MCF 10A (cell line): ENCODE data around the gene ADPRS. TPM values are rescaled to one million over a fixed set of nuclear protein-coding genes. Genes with fewer than 3 reads are reported as not detected.

Experiments
- BruUV-seq: library from RNA; stranded (reverse); fragments of 400-500 nt; replicated peaks from 2 replicates; lab custom pipeline; 2021; lab: Mats Ljungman, UMichigan
- CTCF ChIA-PET: fragments of 300-600 bp; sonication (Branson Sonifier 250); formaldehyde crosslinking; extraction: SDS; loops from one replicate; lab custom pipeline; 2021; ENCODE audit warnings: antibody characterized with exemption, inconsistent platforms; lab: Yijun Ruan, JAX
- POLR2A ChIA-PET: fragments of 300-600, 350-650 bp; sonication (Branson Sonifier 250); formaldehyde crosslinking; extraction: SDS; loops from one replicate; lab custom pipeline; 2020; ENCODE audit warnings: antibody characterized with exemption, inconsistent platforms; lab: Yijun Ruan, JAX
- DNase-seq: peaks from one replicate; pipeline ENCODE4 v3.0.0-alpha.2; 2018; ENCODE audit not compliant: unreplicated experiment
- H3K27ac Mint-ChIP-seq: one replicate; pipeline ENCODE4 v1.8.0; 2022; ENCODE audit warnings: mild to moderate bottlenecking, low read depth, mixed read lengths; ENCODE audit not compliant: unreplicated experiment
- H3K27me3 Mint-ChIP-seq: one replicate; pipeline ENCODE4 v1.8.0; 2022; ENCODE audit warnings: mixed read lengths; ENCODE audit not compliant: insufficient read depth, unreplicated experiment
- H3K36me3 Mint-ChIP-seq: one replicate; pipeline ENCODE4 v1.8.0; 2022; ENCODE audit warnings: mild to moderate bottlenecking, moderate library complexity, mixed read lengths; ENCODE audit not compliant: insufficient read depth, unreplicated experiment
- H3K4me1 Mint-ChIP-seq: one replicate; pipeline ENCODE4 v1.8.0; 2022; ENCODE audit warnings: mixed read lengths; ENCODE audit not compliant: insufficient read depth, unreplicated experiment
- H3K4me3 Mint-ChIP-seq: one replicate; pipeline ENCODE4 v1.8.0; 2022; ENCODE audit warnings: mild to moderate bottlenecking, moderate library complexity, mixed read lengths; ENCODE audit not compliant: unreplicated experiment
- H3K9me3 Mint-ChIP-seq: one replicate; pipeline ENCODE4 v1.8.0; 2022; ENCODE audit warnings: mixed read lengths; ENCODE audit not compliant: unreplicated experiment
- intact Hi-C: fragments of 100-400 bp; cut with micrococcal nuclease; formaldehyde crosslinking; loops from 2 replicates; pipeline ENCODE4 v1.14.1; 2022
- total RNA-seq: library from RNA; stranded (reverse); gene quantifications from 2 replicates; pipeline ENCODE4 v1.2.3, GENCODE V29; 2022
- TF ChIP-seq, protein P1 (sequence below): fragments of 200-600 bp; IDR thresholded peaks from one replicate; pipeline ENCODE4 v1.8.0; 2022; ENCODE audit warnings: antibody characterized with exemption, mild to moderate bottlenecking; ENCODE audit not compliant: unreplicated experiment

Gene ADPRS
- total RNA-seq, 1 experiment from 2014 or later = 26.4 TPM

DNA sequence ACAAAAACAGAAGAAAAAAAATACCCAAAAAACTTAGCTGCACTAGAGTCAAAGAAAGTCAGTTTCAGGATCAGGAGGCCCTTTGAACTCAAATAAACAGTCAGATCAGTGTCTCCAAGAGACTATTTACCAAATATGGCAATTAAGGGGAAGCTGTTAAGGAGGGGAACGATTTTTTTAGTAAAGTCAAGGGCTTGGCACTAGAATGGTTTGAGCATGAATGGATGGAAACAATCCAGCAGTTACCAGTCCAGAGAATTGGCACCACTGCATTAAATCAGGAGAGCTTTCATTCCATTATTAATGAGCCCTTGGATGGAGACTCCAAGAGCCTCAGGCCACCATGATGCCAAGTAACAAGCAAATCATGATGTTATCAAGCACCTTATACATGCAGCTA is 53.4 kb downstream of the ADPRS start:
- H3K27me3 Mint-ChIP-seq = no peaks in the 10 kb centered on the region
- TF ChIP-seq, protein P1, sequence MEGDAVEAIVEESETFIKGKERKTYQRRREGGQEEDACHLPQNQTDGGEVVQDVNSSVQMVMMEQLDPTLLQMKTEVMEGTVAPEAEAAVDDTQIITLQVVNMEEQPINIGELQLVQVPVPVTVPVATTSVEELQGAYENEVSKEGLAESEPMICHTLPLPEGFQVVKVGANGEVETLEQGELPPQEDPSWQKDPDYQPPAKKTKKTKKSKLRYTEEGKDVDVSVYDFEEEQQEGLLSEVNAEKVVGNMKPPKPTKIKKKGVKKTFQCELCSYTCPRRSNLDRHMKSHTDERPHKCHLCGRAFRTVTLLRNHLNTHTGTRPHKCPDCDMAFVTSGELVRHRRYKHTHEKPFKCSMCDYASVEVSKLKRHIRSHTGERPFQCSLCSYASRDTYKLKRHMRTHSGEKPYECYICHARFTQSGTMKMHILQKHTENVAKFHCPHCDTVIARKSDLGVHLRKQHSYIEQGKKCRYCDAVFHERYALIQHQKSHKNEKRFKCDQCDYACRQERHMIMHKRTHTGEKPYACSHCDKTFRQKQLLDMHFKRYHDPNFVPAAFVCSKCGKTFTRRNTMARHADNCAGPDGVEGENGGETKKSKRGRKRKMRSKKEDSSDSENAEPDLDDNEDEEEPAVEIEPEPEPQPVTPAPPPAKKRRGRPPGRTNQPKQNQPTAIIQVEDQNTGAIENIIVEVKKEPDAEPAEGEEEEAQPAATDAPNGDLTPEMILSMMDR = no peak
- DNase-seq = no peak
- H3K36me3 Mint-ChIP-seq = peaks cover 40% of the 10 kb centered on the region
- H3K9me3 Mint-ChIP-seq = no peaks in the 10 kb centered on the region
- no peaks in the 10 kb centered on the region for H3K4me1 Mint-ChIP-seq
- no TSS peak for BruUV-seq
- no peak overlapping the region for H3K27ac Mint-ChIP-seq
- CTCF ChIA-PET = interaction anchor here (0.6 kb wide), 2 partner anchors 9 to 202 kb away, joined by 6 read pairs; no protein-coding TSS in a partner anchor
- POLR2A ChIA-PET = no interaction called here
- intact Hi-C loops = no loop called here
- H3K4me3 Mint-ChIP-seq = no peak overlapping the region

DNA sequence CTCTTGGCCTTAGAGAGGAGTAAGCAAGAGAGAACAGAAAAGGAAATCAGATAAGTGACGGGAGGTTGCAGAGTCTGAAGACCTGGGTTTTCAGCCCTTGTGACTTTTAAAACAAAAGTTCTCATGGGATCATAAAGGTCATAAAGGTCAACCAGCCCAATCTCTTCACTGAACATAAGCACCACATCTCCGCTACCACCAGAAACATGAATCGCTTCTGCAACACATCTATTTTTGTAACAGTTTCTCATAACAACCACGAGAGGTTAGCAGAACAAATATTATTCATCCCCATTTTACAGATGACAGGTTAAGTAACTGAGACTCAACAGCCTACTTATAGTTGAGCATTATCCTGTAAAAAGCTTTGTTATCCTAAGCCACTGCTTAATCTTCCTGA is 54.7 kb downstream of the ADPRS start:
- no peaks in the 10 kb centered on the region for H3K9me3 Mint-ChIP-seq
- DNase-seq = no peak
- no peak overlapping the region for H3K4me3 Mint-ChIP-seq
- ChIA-PET CTCF (interaction anchor here (0.6 kb wide), 2 partner anchors 47 to 238 kb away, joined by 3 to 5 read pairs; no protein-coding TSS in a partner anchor), POLR2A (no interaction called here)
- TF ChIP-seq, protein P1 = no peak
- peaks cover 30% of the 10 kb centered on the region for H3K36me3 Mint-ChIP-seq
- peaks cover 7% of the 10 kb centered on the region for H3K4me1 Mint-ChIP-seq
- H3K27me3 Mint-ChIP-seq = no peaks in the 10 kb centered on the region
- intact Hi-C loops = no loop called here
- H3K27ac Mint-ChIP-seq = no peak overlapping the region
- BruUV-seq = no TSS peak

Other genes starting within 250 kb of the ADPRS start
- 13.5 and 15.7 TPM in 2 replicates for gene AGO1, start 205.7 kb upstream of the ADPRS start, total RNA-seq
- gene AGO3, start 157.8 kb upstream of the ADPRS start, total RNA-seq = 27.3 and 31.6 TPM in 2 replicates
- gene TEKT2, start 4.8 kb upstream of the ADPRS start, total RNA-seq = not detected in 2 replicates
- not detected in 2 replicates for gene COL8A2, start 36.3 kb downstream of the ADPRS start, total RNA-seq
- 72.8 and 75.5 TPM in 2 replicates for gene TRAPPC3, start 60.6 kb downstream of the ADPRS start, total RNA-seq
- gene MAP7D1, start 67.3 kb downstream of the ADPRS start, total RNA-seq = 131 and 170 TPM in 2 replicates
- gene THRAP3, start 135.6 kb downstream of the ADPRS start, total RNA-seq = 92.2 and 116 TPM in 2 replicates
- 3.2 and 3.3 TPM in 2 replicates for gene SH3D21, start 217.5 kb downstream of the ADPRS start, total RNA-seq
- 4.8 and 5.7 TPM in 2 replicates for gene EVA1B, start 234.8 kb downstream of the ADPRS start, total RNA-seq